DMS 273 (cell line): ENCODE measurements around the gene PPARGC1A.

Experiments used
- DNase-seq: peaks from one replicate; lab custom pipeline; 2025; ENCODE audit not compliant: unreplicated experiment; lab: John Stamatoyannopoulos, UW

PPARGC1A gene

GRCh38 chr4:23911675-23912455, 22.0 kb upstream of the PPARGC1A start:
- no peak for DNase-seq

GRCh38 chr4:23909671-23910070, 19.8 kb upstream of the PPARGC1A start:
- DNase-seq: no peak

GRCh38 chr4:23906839-23907238, 17.0 kb upstream of the PPARGC1A start:
- no peak for DNase-seq

GRCh38 chr4:23904639-23905071, 14.8 kb upstream of the PPARGC1A start:
- peak; percentile 5 for DNase-seq

GRCh38 chr4:23903859-23904438, 14.1 kb upstream of the PPARGC1A start:
- peak; percentile 39 for DNase-seq

- DNase-seq: no peak
Measured at GRCh38 chr4:23902222-23902804, 12.5 kb upstream of the PPARGC1A start.

- DNase-seq: no peak
Measured at GRCh38 chr4:23900636-23901035, 10.8 kb upstream of the PPARGC1A start.

- DNase-seq: no peak
Measured at GRCh38 chr4:23899565-23899964, 9.7 kb upstream of the PPARGC1A start.

GRCh38 chr4:23897564-23898109, 7.8 kb upstream of the PPARGC1A start:
- no peak for DNase-seq

GRCh38 chr4:23894021-23894420, 4.2 kb upstream of the PPARGC1A start:
- no peak for DNase-seq

GRCh38 chr4:23891064-23891421, 1.2 kb upstream of the PPARGC1A start:
- DNase-seq: no peak

GRCh38 chr4:23890369-23891063, 669 bp upstream of the PPARGC1A start:
- DNase-seq: peak; percentile 10

GRCh38 chr4:23889391-23889790, 456 bp downstream of the PPARGC1A start:
- no peak for DNase-seq

GRCh38 chr4:23888421-23889319, 1.2 kb downstream of the PPARGC1A start:
- peak; percentile 50 for DNase-seq

GRCh38 chr4:23887989-23888388, 1.9 kb downstream of the PPARGC1A start:
- DNase-seq: no peak

- DNase-seq: no peak
Measured at GRCh38 chr4:23887173-23887572, 2.7 kb downstream of the PPARGC1A start.

GRCh38 chr4:23885943-23886590, 3.8 kb downstream of the PPARGC1A start:
- DNase-seq: no peak

- DNase-seq: no peak
Measured at GRCh38 chr4:23884741-23885140, 5.1 kb downstream of the PPARGC1A start.

- DNase-seq: no peak
Measured at GRCh38 chr4:23884261-23884660, 5.6 kb downstream of the PPARGC1A start.

- no peak for DNase-seq
Measured at GRCh38 chr4:23882976-23883531, 6.8 kb downstream of the PPARGC1A start.
